K562 treated with DMSO at 1 percent for 48 hours (cell line): ENCODE results near the gene HMGB3. TPM values are rescaled to one million over a fixed set of nuclear protein-coding genes. Genes with fewer than 3 reads are reported as not detected.

ENCODE experiments used
- total RNA-seq: library from RNA; unstranded; fragments of 300-600 nt; gene quantifications from 2 replicates; pipeline ENCODE4 v1.2.3, GENCODE V29; 2022; ENCODE audit warnings: low replicate concordance; ENCODE audit errors: extremely low read depth

Gene HMGB3
- not detected in 2 replicates for total RNA-seq

DNA sequence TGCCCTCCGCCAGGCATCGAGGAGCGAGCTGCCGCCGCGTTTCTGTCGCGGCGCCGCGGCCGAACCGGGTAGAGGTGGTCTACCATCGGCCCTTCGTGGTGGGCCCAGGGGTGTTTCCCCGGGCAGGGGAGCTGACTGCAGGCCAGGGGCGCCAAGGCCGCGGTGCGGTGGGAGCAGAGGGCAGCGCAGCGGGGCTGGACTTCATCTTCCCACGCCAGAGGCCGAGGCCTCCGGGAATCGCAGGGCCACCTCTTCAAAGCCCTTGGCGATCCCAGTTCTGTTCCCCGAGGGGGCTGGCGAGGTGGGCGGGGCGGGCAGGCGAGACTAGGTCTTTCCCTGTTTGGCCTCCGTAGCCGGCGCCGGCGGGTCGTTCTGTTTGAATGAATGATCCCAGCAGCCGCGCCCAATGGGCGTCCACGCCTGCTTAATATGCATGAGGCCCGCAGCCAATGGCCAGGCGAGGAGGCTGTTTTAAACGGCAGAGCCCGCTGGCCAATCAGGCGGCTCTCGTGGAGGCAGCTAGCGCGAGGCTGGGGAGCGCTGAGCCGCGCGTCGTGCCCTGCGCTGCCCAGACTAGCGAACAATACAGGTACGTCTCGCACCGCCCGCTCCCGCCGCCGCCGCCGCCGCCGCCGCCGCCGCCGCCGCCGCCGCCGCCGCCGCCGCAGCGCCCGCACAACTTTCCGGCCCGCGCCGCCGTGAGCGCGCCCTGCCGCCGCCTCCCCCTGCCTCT, at the start of gene HMGB3:
Gene HMGB3, plus strand, starts transcription at position 548 of the 733 bp plus-strand sequence. CDS start 2,265 bp downstream, outside the sequence.

Other genes with a start within 250 kb of the HMGB3 start
- not detected in 2 replicates for gene CD99L2, start 84.7 kb upstream of the HMGB3 start, total RNA-seq
- gene GPR50, start 193.2 kb downstream of the HMGB3 start, total RNA-seq, result not detected in 2 replicates